Kidney tubule cell (primary cell): ENCODE measurements around the gene NDUFA1.
"Not testable (repeated sequence)": the region's sequence is repeated elsewhere in the genome, so short reads cannot be mapped to it uniquely, and the experiment has no call there.

ENCODE experiments used
- DNase-seq: peaks from one replicate; pipeline ENCODE4 v3.0.0-alpha.2; 2018; ENCODE audit warnings: low spot score

The NDUFA1 gene

GRCh38 chrX:119871599-119872395 lies at the start of gene NDUFA1, which contains the start of gene RNF113A:
TSS of gene NDUFA1 (plus strand) at chrX:119871832. CDS start at chrX:119871912, 80 bp downstream.
TSS of gene RNF113A (minus strand) at chrX:119871733. CDS start at chrX:119871613, 120 bp downstream.
- DNase-seq = peak; percentile 90

DNA sequence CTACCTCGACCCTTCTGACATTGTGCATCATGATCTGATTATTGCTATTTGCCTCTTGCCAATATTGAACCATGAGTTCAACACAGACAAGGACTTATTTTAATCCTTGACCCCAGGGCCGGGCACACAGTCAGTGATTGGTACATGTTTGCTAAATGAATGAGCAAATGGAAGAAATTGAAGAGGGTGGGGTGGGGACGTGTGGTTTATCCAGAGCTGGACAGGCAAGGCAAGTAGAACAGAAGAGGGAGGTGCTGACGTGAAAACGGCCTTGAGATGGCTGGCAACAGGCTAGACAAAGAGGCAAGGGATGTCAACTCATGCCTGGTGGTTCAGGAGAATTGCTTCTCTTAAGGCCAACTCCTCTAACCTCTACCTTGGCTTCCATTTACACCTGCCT lies 47.4 kb upstream of the NDUFA1 start:
- DNase-seq = not testable (repeated sequence)

GRCh38 chrX:119826399-119826959 lies 45.2 kb upstream of the NDUFA1 start:
- peak; percentile 52 for DNase-seq

- DNase-seq = peak; percentile 32
Measured at GRCh38 chrX:119828446-119828845, 43.2 kb upstream of the NDUFA1 start.

- DNase-seq = no peak
Measured at GRCh38 chrX:119833905-119834304, 37.7 kb upstream of the NDUFA1 start.

- peak; percentile 98 for DNase-seq
Measured at GRCh38 chrX:119852382-119853353, 19.0 kb upstream of the NDUFA1 start, which contains the start of gene UPF3B. TSS of gene UPF3B (minus strand) at chrX:119852963. CDS start at chrX:119852928, 35 bp downstream.

DNA sequence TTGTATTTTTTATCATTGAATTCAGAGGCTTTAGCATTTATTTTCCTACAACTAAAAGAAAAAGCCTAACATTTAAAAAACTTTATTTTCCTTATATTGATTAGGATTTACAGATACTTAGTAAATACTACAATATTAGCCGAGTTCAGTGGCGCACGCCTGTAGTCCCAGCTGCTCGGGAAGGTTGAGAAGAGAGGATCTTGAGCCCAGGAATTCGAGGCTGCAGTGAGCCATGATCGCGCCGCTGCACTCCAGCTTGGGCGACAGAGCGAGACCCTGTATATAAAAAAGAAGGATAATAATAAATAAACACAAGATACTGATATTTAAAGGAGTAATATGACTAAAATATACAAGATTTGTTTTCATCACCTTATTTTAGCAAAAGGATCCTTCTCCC lies 18.2 kb upstream of the NDUFA1 start:
- DNase-seq = peak; percentile 13

- peak; percentile 53 for DNase-seq
Measured at GRCh38 chrX:119870626-119871131, 953 bp upstream of the NDUFA1 start.

DNA sequence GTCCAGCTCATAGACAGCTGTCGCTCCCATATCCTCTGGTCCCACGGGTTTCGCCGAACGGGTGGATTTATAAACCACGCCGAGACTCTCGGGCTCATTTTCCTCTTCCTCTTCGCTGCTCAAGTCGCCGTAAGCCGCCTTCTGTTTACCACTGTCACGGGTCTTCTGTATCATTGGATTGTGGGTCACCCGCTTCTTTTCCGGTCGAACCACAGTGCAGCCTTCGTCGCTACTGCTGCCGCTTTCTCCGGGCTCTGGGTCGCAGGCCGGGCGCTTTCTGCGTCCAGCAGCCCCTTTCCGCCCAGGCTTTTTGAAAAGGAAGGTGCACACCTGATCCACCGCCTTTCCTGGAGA lies 410 bp upstream of the NDUFA1 start:
- DNase-seq = no peak

- no peak for DNase-seq
Measured at GRCh38 chrX:119878740-119879139, 7.1 kb downstream of the NDUFA1 start.

- no peak for DNase-seq
Measured at GRCh38 chrX:119880076-119880475, 8.4 kb downstream of the NDUFA1 start.

DNA sequence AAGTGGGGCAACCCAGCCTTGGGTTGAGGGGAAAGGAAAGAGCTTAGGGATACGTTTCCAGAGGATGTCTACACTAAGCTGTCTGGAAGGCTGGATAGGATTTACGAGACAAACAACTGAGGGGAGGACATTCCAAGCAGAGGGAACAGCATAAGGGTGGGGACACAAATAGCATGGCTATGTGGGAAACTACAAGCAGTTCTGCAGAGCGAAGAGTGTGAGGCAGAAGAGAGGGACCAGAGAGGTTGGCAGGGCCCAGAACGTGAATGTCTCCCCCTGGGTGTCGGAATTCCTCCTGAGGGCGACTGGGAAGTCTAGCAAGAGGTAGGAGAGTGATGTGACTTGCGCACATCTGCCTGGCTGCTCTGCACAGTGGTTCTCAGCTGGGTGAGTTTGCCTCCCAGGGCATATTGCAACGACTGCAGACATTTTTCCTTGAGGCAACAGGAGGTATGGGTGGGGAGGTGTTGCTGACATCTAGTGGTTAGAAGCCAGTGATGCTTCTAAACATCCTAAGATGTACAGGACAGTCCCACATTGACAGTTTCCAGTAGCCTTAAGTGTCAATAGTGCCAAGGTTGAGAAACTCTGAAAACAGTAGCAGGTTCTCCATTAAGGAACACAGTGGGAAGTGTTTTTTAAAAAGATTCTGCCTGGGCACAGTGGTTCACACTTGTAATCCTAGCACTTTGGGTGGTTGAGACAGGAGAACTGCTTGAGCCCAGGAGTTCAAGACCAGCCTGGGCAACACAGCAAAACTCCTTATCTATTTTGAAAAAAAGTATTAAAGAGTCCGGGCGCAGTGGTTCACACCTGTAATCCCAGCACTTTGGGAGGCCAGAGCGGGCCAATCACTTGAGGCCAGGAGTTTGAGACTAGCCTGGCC lies 9.2 kb downstream of the NDUFA1 start:
- DNase-seq = peak; percentile 58

DNA sequence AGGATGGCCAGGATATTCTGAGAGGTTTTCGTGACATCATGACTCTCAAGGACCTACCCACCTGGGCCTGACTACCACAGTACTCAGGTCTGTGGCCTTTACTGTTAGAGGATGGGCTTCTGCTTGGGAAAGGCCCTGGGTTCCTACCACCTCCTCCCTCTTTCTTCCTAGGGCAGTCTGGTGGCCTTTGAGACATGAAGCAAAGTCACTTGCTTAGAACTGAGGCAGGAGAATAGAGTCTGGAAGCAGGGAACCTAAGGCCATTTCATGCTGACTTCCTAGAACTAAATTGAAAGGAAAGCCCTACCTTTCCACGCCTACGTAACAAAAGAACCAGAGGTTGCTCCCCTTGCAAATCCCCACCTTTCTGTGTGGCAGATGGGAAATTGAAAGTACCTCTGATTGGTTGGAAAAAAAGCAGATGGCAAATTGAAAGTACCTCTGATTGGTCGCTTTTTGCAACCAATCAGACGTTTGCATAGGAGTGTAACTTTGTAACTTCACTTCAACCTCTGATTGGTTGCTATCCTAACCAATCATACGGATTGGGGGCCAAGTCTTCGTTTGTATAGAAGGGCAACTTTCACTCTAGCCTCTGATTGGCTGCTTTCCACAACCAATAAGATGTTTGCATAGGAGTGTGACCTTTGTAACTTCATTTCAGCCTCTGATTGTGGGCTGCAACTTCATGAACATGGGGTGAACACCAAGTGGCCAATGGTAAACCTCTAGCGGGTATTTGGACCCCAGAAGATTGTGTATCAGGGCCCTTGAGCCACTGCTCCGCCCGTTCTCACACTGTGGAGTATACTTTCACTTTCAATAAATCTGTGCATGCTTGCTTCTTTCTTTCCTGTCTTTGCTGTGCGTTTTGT lies 14.2 kb downstream of the NDUFA1 start:
- no peak for DNase-seq

- peak; percentile 64 for DNase-seq
Measured at GRCh38 chrX:119887721-119888425, 16.2 kb downstream of the NDUFA1 start.

GRCh38 chrX:119890626-119891025 lies 19.0 kb downstream of the NDUFA1 start:
- not testable (repeated sequence) for DNase-seq

- DNase-seq = not testable (repeated sequence)
Measured at GRCh38 chrX:119891961-119892692, 20.5 kb downstream of the NDUFA1 start.

GRCh38 chrX:119895843-119896326 lies 24.3 kb downstream of the NDUFA1 start, which contains the start of gene AKAP14:
TSS of gene AKAP14 (plus strand) at chrX:119895893. CDS start at chrX:119903224, 7,331 bp downstream.
- no peak for DNase-seq

DNA sequence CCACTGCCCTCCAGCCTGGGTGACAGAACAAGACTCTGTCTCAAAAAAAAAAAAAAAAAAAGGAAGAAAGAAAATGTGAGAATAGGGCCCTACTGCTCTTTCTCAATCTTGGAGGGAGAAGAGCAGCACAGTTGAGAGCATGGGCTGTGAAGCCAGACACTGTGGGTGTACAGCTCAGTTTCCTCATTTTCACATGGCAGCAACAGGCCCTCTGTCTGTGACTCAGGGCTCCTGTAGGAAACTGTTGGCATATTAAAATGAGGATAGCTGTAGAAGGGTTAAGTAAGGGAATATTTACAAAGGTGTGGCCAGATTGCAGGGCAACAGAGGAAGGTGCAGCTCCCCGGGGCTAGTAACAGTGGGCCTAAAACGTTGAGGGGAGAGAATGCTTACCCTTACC lies 27.5 kb downstream of the NDUFA1 start:
- no peak for DNase-seq
